Neural progenitor cell (in vitro differentiated cells): Measurements from ENCODE around the gene PPFIBP1.

ENCODE experiments used
- EZH2 ChIP-seq: fragments of 200-600 bp; sonication (generic); IDR thresholded peaks from 2 replicates; pipeline ENCODE4 v1.6.1; 2017; ENCODE audit warnings: antibody characterized with exemption, mild to moderate bottlenecking, moderate library complexity
- TF ChIP-seq, protein P1 (sequence below): fragments of 200-600 bp; sonication (generic); IDR thresholded peaks from 2 replicates; pipeline ENCODE4 v1.5.1; 2017; ENCODE audit warnings: antibody characterized with exemption, mild to moderate bottlenecking

DNA sequence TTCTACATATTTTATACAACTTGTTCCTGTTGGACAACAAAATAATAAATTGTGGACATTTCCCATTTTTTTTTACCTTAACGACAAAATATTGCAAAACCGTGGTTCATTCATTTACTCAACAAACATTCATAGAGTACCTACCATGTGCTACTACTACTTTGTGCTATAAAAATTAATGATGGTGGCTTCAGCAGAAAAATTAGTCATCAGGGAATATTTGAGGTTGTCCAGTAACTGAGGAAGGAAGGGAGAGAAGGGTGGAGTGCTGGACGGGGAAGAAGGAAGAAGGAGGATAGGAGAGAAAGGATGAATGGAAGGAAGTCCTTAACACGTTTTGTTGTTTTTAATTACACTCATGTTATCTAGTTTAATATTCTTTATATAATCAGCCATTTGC lies 53.7 kb downstream of the PPFIBP1 start:
- TF ChIP-seq, protein P1, sequence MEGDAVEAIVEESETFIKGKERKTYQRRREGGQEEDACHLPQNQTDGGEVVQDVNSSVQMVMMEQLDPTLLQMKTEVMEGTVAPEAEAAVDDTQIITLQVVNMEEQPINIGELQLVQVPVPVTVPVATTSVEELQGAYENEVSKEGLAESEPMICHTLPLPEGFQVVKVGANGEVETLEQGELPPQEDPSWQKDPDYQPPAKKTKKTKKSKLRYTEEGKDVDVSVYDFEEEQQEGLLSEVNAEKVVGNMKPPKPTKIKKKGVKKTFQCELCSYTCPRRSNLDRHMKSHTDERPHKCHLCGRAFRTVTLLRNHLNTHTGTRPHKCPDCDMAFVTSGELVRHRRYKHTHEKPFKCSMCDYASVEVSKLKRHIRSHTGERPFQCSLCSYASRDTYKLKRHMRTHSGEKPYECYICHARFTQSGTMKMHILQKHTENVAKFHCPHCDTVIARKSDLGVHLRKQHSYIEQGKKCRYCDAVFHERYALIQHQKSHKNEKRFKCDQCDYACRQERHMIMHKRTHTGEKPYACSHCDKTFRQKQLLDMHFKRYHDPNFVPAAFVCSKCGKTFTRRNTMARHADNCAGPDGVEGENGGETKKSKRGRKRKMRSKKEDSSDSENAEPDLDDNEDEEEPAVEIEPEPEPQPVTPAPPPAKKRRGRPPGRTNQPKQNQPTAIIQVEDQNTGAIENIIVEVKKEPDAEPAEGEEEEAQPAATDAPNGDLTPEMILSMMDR = no peak
- TF ChIP-seq EZH2 = no peak
